Immature natural killer cell (primary cell): ENCODE results near the gene TEX54. TPM values are rescaled to one million over a fixed set of nuclear protein-coding genes. Genes with fewer than 3 reads are reported as not detected.

Experiments used
- DNase-seq, 3 donors: peaks; one replicate each; pipeline ENCODE4 v3.0.0; 2022; ENCODE audit warnings: mixed read lengths in 1 of 3
- H3K27ac Mint-ChIP-seq, 6 donors: one replicate each; pipeline ENCODE4 v1.8.0; 2020; ENCODE audit warnings: mixed read lengths in 6 of 6, mild to moderate bottlenecking in 5 of 6, inconsistent platforms in 4 of 6, moderate library complexity in 3 of 6
- H3K27me3 Mint-ChIP-seq, 3 donors: one replicate each; pipeline ENCODE4 v1.8.0; 2020 to 2021; ENCODE audit warnings: low read depth in 3 of 3, mild to moderate bottlenecking in 3 of 3, mixed read lengths in 3 of 3, moderate library complexity in 3 of 3, inconsistent platforms in 1 of 3
- H3K36me3 Mint-ChIP-seq, 3 donors: one replicate each; pipeline ENCODE4 v1.8.0; 2020; ENCODE audit warnings: mixed read lengths in 3 of 3, inconsistent platforms in 2 of 3, mild to moderate bottlenecking in 2 of 3
- H3K4me1 Mint-ChIP-seq, 2 donors: one replicate each; pipeline ENCODE4 v1.8.0; 2020; ENCODE audit warnings: inconsistent platforms in 2 of 2, mild to moderate bottlenecking in 2 of 2, mixed read lengths in 2 of 2, moderate library complexity in 1 of 2
- H3K4me3 Mint-ChIP-seq, 5 donors: one replicate each; pipeline ENCODE4 v1.8.0; 2020; ENCODE audit warnings: mild to moderate bottlenecking in 5 of 5, mixed read lengths in 5 of 5, inconsistent platforms in 3 of 5, moderate library complexity in 3 of 5
- H3K9me3 Mint-ChIP-seq, 6 donors: one replicate each; pipeline ENCODE4 v1.8.0; 2020; ENCODE audit warnings: mild to moderate bottlenecking in 6 of 6, mixed read lengths in 6 of 6, inconsistent platforms in 4 of 6, moderate library complexity in 3 of 6
- polyA plus RNA-seq, 3 donors: library from polyadenylated mRNA; unstranded; fragments of 300-500 nt; fragmentation: Illumina TruSeq; gene quantifications; one replicate each; pipeline ENCODE4 v1.2.3, GENCODE V29; 2021

TEX54 gene
- polyA plus RNA-seq, 3 donors from 2014 or later: 2.0 to 3.1 TPM; not detected in 1

- peak overlapping the region; percentile 92 to 96 (median 94) for H3K27ac Mint-ChIP-seq
- peaks cover 11 to 26% (median 16%) of the 10 kb centered on the region in 3 donors for H3K36me3 Mint-ChIP-seq
- no peak for DNase-seq
- H3K9me3 Mint-ChIP-seq: peaks cover 0 to 2% (median 0%) of the 10 kb centered on the region in 6 donors
- H3K4me1 Mint-ChIP-seq: peaks cover 30 to 34% of the 10 kb centered on the region in 2 donors
- H3K4me3 Mint-ChIP-seq: peak overlapping the region; percentile 94 to 100 (median 97)
- H3K27me3 Mint-ChIP-seq: peaks cover 6 to 8% (median 7%) of the 10 kb centered on the region in 3 donors
Measured at GRCh38 chr11:62804310-62805075, 28.1 kb downstream of the TEX54 start.

- peaks cover 19 to 41% (median 24%) of the 10 kb centered on the region in 3 donors for H3K36me3 Mint-ChIP-seq
- no peak overlapping the region for H3K4me3 Mint-ChIP-seq
- peaks cover 26 to 29% of the 10 kb centered on the region in 2 donors for H3K4me1 Mint-ChIP-seq
- peaks cover 0 to 2% (median 0%) of the 10 kb centered on the region in 6 donors for H3K9me3 Mint-ChIP-seq
- peak overlapping the region in 1 of 6 donors; percentile 23 for H3K27ac Mint-ChIP-seq
- peaks cover 6 to 7% (median 6%) of the 10 kb centered on the region in 3 donors for H3K27me3 Mint-ChIP-seq
- DNase-seq: no peak
Measured at GRCh38 chr11:62801071-62801470, 31.6 kb downstream of the TEX54 start.

- DNase-seq: no peak
- Mint-ChIP-seq H3K9me3 (peaks cover 0 to 2% (median 0%) of the 10 kb centered on the region in 6 donors), H3K27ac (peak overlapping the region in 2 of 6 donors; percentile 22 to 23), H3K36me3 (peaks cover 32 to 56% (median 32%) of the 10 kb centered on the region in 3 donors), H3K4me1 (peaks cover 13 to 14% of the 10 kb centered on the region in 2 donors), H3K4me3 (no peak overlapping the region), H3K27me3 (peaks cover 0 to 3% (median 1%) of the 10 kb centered on the region in 3 donors)
Measured at GRCh38 chr11:62799486-62799885, 33.2 kb downstream of the TEX54 start.

- Mint-ChIP-seq H3K9me3 (no peaks in the 10 kb centered on the region), H3K4me1 (peaks cover 14% of the 10 kb centered on the region in 2 donors), H3K4me3 (no peak overlapping the region), H3K36me3 (peaks cover 29 to 50% (median 30%) of the 10 kb centered on the region in 3 donors), H3K27me3 (peaks cover 0 to 7% (median 4%) of the 10 kb centered on the region in 3 donors), H3K27ac (peak overlapping the region in 2 of 6 donors; percentile 37 to 60)
- no peak for DNase-seq
Measured at GRCh38 chr11:62796281-62796680, 36.4 kb downstream of the TEX54 start.

- H3K4me1 Mint-ChIP-seq: peaks cover 28 to 34% of the 10 kb centered on the region in 2 donors
- DNase-seq: no peak
- H3K36me3 Mint-ChIP-seq: peaks cover 19 to 41% (median 24%) of the 10 kb centered on the region in 3 donors
- H3K27me3 Mint-ChIP-seq: peaks cover 0 to 7% (median 4%) of the 10 kb centered on the region in 3 donors
- H3K27ac Mint-ChIP-seq: peak overlapping the region; percentile 37 to 83 (median 74)
- H3K4me3 Mint-ChIP-seq: no peak overlapping the region
- no peaks in the 10 kb centered on the region for H3K9me3 Mint-ChIP-seq
Measured at GRCh38 chr11:62794201-62794775, 38.4 kb downstream of the TEX54 start.

- DNase-seq: no peak
- H3K4me1 Mint-ChIP-seq: peaks cover 46 to 51% of the 10 kb centered on the region in 2 donors
Measured at GRCh38 chr11:62792202-62792575, 40.5 kb downstream of the TEX54 start.

GRCh38 chr11:62791501-62792201 lies 41.0 kb downstream of the TEX54 start, which contains the start of gene TMEM223:
Gene TMEM223, minus strand, starts transcription at chr11:62792006. Its CDS starts 12 bp downstream, at chr11:62791994.
- peaks cover 48 to 53% of the 10 kb centered on the region in 2 donors for H3K4me1 Mint-ChIP-seq
- H3K27ac Mint-ChIP-seq: peak within 1 kb of the TSS; percentile 94 to 96 (median 95)
- H3K27me3 Mint-ChIP-seq: peaks cover 0 to 12% (median 4%) of the 10 kb centered on the region in 3 donors
- H3K4me3 Mint-ChIP-seq: peak within 1 kb of the TSS; percentile 82 to 96 (median 86)
- H3K9me3 Mint-ChIP-seq: no peaks in the 10 kb centered on the region
- peak; percentile 85 to 87 (median 86) for DNase-seq
- peaks cover 14 to 31% (median 19%) of the 10 kb centered on the region in 3 donors for H3K36me3 Mint-ChIP-seq

More at GRCh38 chr11:62792202-62792575, 40.5 kb downstream of the TEX54 start:
- H3K27me3 Mint-ChIP-seq: peaks cover 0 to 10% (median 4%) of the 10 kb centered on the region in 3 donors
- peaks cover 16 to 32% (median 19%) of the 10 kb centered on the region in 3 donors for H3K36me3 Mint-ChIP-seq
- peak overlapping the region; percentile 82 to 96 (median 86) for H3K4me3 Mint-ChIP-seq
- H3K27ac Mint-ChIP-seq: peak overlapping the region; percentile 94 to 96 (median 95)
- no peaks in the 10 kb centered on the region for H3K9me3 Mint-ChIP-seq

- Mint-ChIP-seq H3K9me3 (no peaks in the 10 kb centered on the region), H3K4me3 (peak overlapping the region; percentile 70 to 96 (median 95)), H3K27ac (peak overlapping the region; percentile 92 to 96 (median 95)), H3K4me1 (peaks cover 54 to 64% of the 10 kb centered on the region in 2 donors), H3K27me3 (peaks cover 0 to 11% (median 4%) of the 10 kb centered on the region in 3 donors), H3K36me3 (peaks cover 4 to 15% (median 5%) of the 10 kb centered on the region in 3 donors)
- DNase-seq: no peak
Measured at GRCh38 chr11:62789576-62789975, 43.1 kb downstream of the TEX54 start.

GRCh38 chr11:62788991-62789390 lies 43.6 kb downstream of the TEX54 start:
- peak overlapping the region; percentile 92 to 96 (median 95) for H3K27ac Mint-ChIP-seq
- peaks cover 0 to 11% (median 4%) of the 10 kb centered on the region in 3 donors for H3K27me3 Mint-ChIP-seq
- no peaks in the 10 kb centered on the region for H3K9me3 Mint-ChIP-seq
- peaks cover 0 to 9% (median 0%) of the 10 kb centered on the region in 3 donors for H3K36me3 Mint-ChIP-seq
- H3K4me3 Mint-ChIP-seq: peak overlapping the region; percentile 70 to 96 (median 95)
- DNase-seq: no peak
- peaks cover 54 to 64% of the 10 kb centered on the region in 2 donors for H3K4me1 Mint-ChIP-seq

GRCh38 chr11:62787005-62787759 lies 45.5 kb downstream of the TEX54 start, which contains the start of gene TMEM179B:
Gene TMEM179B, plus strand, starts transcription at chr11:62787402. Its CDS starts 30 bp downstream, at chr11:62787432.
- H3K27ac Mint-ChIP-seq: peak within 1 kb of the TSS; percentile 95 to 96 (median 96)
- no peaks in the 10 kb centered on the region for H3K9me3 Mint-ChIP-seq
- H3K27me3 Mint-ChIP-seq: peaks cover 0 to 7% (median 4%) of the 10 kb centered on the region in 3 donors
- H3K36me3 Mint-ChIP-seq: peaks cover 0 to 8% (median 0%) of the 10 kb centered on the region in 3 donors
- DNase-seq: peak; percentile 99
- peaks cover 50 to 58% of the 10 kb centered on the region in 2 donors for H3K4me1 Mint-ChIP-seq
- H3K4me3 Mint-ChIP-seq: peak within 1 kb of the TSS; percentile 93 to 96 (median 95)

- Mint-ChIP-seq H3K4me1 (peaks cover 46 to 52% of the 10 kb centered on the region in 2 donors), H3K4me3 (peak overlapping the region; percentile 84 to 87 (median 86)), H3K27me3 (peaks cover 0 to 7% (median 0%) of the 10 kb centered on the region in 3 donors), H3K36me3 (peaks cover 0 to 6% (median 0%) of the 10 kb centered on the region in 3 donors), H3K27ac (peak overlapping the region; percentile 92 to 96 (median 95)), H3K9me3 (no peaks in the 10 kb centered on the region)
- peak; percentile 86 to 88 (median 87) for DNase-seq
Measured at GRCh38 chr11:62786318-62787004, 46.2 kb downstream of the TEX54 start.

GRCh38 chr11:62782753-62783152 lies 49.9 kb downstream of the TEX54 start:
- H3K9me3 Mint-ChIP-seq: no peaks in the 10 kb centered on the region
- H3K4me3 Mint-ChIP-seq: no peak overlapping the region
- H3K4me1 Mint-ChIP-seq: peaks cover 19% of the 10 kb centered on the region in 2 donors
- DNase-seq: no peak
- no peak overlapping the region for H3K27ac Mint-ChIP-seq
- H3K36me3 Mint-ChIP-seq: peaks cover 0 to 3% (median 0%) of the 10 kb centered on the region in 3 donors
- peaks cover 0 to 7% (median 0%) of the 10 kb centered on the region in 3 donors for H3K27me3 Mint-ChIP-seq
